GM19455 (cell line): ENCODE data around the gene SPNS2.

Experiments
- ATAC-seq: cut with Tn5 transposase; IDR thresholded peaks from one replicate; pipeline ENCODE4 v1.9.1; 2021; ENCODE audit not compliant: unreplicated experiment

Gene SPNS2

DNA sequence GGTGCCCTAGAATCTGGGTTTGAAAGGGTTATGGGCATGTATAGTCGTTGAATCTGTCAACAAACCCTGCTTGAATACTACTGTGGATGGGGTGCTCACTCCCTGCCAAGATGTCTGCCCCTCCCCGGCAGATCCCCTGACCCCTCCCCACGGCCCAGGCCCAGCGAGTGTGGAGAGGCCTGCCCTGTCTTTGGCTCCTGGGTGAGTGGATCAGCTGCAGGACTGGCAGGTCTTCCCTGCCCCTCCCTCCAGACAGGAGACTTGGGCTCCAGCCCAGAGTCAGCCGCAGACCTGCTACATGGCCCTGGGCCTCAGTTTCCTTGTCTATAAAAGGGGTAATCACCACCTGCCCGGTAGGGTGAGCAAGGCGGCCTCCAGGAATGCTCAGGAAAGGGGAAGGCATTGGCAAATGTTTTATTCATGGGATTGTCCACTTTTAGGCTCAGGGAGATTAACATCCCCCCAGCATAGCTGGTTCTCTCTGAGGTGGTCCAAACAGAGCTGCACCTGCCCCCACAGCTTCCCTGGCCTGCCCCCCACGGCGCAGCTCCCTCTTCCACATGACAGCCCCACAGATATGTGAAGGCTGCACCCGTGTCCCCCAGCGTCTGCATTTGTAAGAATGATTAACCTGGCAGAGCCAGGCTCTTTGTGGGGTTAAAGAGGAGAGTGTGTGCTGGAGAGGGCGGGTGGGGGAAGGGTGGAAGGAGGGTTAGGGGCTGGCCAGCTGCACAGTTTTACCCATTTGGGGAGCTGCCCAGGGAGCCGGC lies 18.5 kb upstream of the SPNS2 start:
- no peak for ATAC-seq

- ATAC-seq = no peak
Observed at GRCh38 chr17:4480929-4481898, 17.5 kb upstream of the SPNS2 start.

GRCh38 chr17:4482338-4483011 lies 16.2 kb upstream of the SPNS2 start:
- ATAC-seq = no peak

GRCh38 chr17:4483012-4483840 lies 15.5 kb upstream of the SPNS2 start:
- ATAC-seq = no peak

DNA sequence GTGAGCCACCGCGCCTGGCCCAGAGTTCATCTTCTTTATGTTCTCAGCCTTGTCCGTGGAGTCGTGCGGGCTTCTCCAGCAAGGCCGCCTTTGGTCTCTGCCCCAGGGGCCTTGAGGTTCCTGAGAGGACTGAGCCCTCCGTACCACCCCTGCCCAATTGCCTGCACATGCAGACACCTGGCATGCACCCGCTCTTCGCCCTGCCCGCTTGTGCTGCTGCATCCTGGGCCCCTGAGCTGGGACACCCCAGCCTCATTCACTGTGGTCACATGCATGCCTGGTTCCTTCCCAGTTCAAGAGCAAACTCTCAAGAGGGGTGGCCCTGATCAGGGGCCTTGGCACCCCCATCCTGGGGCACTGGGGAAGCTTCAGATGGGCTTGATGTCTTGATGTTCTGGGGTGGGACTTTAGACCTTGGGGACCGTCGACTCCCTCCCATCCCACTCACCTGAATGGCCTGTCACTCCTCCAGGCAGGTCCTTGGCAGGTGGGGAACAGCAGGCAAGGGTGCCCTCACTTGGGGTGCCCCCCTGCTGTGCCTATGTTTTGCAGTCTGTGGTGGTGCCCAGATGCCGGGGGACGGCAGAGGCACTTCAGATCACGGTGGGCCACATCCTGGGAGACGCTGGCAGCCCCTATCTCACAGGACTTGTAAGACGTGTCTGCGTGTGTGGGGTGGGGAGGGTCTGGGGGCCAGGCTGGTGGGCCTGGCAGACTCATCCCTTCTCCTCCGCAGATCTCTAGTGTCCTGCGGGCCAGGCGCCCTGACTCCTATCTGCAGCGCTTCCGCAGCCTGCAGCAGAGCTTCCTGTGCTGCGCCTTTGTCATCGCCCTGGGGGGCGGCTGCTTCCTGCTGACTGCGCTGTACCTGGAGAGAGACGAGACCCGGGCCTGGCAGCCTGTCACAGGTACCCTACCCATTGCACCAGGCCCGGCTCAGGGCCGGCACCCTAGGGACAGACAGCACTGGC lies 12.7 kb upstream of the SPNS2 start:
- ATAC-seq = no peak

GRCh38 chr17:4487296-4487695 lies 11.4 kb upstream of the SPNS2 start:
- no peak for ATAC-seq

- ATAC-seq = no peak
Observed at GRCh38 chr17:4487820-4488716, 10.6 kb upstream of the SPNS2 start.

DNA sequence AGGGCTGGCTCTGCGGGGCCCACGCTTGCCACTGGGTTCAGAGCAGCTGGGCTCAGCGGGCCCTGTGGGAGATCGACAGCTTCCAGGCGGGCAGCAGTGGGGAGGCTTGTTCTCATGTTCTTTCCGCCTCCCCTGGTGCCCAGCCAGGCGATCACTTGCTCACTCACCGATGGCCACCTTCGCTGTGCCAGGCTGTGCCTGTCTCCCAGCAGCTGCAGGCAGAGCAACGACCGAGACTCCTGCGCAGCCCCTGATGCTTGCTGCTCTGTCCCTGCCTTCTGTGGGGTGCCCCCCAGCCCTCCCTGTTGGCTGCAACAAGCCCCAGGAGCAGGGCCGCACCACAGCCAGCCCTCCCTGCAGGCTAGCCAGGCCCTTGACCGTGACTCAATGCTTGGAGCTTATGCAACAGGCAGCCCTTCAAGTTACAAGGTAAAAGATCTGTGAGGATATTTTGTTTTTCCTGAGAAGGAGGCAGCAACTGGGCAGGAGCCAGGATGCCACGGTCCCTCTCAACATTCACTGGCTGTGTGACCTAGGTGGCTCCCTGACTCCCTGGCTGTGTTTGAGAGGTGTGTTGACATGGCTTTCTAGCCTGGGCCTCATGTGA lies 9.6 kb upstream of the SPNS2 start:
- ATAC-seq = no peak

DNA sequence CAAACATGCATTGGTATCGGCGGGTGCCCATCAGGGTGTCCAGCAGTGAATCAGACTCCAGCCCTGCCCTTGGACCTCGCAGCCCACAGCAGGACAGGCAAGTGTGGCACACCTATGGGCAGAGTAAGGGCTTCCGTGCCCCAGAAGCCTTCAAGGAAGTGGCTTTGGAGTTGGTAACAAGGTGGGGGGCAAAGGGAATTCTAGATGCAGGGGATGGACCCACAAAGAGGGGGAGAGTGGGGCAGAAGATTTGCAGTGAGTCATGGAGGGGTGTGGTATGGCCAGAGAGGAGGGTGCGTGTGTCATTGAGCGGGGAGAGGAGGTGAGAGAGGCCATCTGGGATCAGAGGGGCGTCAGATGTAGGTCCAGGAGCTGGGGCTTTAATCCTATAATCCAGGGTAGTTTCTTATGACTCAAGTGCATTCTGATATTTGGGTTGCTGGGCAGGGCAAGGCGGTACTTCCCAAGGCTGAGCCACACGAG lies 8.5 kb upstream of the SPNS2 start:
- ATAC-seq = no peak

GRCh38 chr17:4490637-4491061 lies 8.0 kb upstream of the SPNS2 start:
- ATAC-seq = no peak

- no peak for ATAC-seq
Observed at GRCh38 chr17:4492721-4493561, 5.7 kb upstream of the SPNS2 start.

GRCh38 chr17:4497101-4497824 lies 1.4 kb upstream of the SPNS2 start:
- no peak for ATAC-seq

DNA sequence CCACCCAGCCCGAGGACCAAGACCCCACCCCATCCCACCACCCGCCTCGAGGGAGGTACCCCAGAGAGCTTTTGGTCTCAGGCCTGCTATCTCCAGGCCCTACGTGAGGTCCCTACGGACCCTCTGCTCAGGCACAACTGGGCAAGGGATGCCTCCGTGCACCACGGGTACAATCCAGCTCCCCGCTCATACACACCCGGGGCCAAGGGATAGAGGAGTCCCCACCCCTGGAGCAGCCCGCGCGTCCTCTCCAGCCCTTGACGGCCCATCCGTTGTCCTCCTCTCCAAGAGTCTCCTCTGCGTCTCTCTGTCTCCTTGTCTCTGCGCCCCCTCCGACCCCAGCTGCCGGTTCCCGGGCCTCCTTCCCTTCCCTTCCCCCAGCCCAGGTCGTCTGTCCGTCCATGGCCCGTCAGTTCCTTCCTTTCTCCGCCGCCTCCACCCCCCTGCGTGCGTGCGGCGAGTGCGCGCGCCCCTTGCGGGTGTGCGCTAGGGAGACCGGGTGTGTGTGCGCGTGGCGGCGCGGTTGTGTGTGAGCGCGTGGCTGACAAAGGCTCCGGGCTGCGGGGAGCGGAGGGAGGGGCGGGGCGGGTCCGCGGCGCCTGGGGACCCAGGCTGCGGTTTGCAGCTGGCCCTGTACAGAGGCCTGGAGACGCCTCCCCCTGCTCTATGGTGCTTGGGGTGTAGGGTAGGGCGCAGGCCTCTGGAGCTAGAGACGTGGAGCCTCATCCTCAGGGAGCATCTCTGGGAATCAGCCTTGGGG lies 930 bp downstream of the SPNS2 start:
- no peak for ATAC-seq

- ATAC-seq = no peak
Observed at GRCh38 chr17:4500191-4500571, 1.5 kb downstream of the SPNS2 start.

- no peak for ATAC-seq
Observed at GRCh38 chr17:4501295-4501949, 2.7 kb downstream of the SPNS2 start.
